Renal cortex interstitium (tissue), 11 donors: ENCODE data around the gene TPST2. TPM values are rescaled to one million over a fixed set of nuclear protein-coding genes. Genes with fewer than 3 reads are reported as not detected.
A peak's percentile ranks its signal among the peaks of the same experiment; 100 is the strongest.
"Not testable (repeated sequence)": the region's sequence is repeated elsewhere in the genome, so short reads cannot be mapped to it uniquely, and the experiment has no call there.

Source experiments
- DNase-seq, 11 donors: peaks; one replicate each; pipeline ENCODE4 v3.0.0-alpha.2; 2013; ENCODE audit warnings: low read depth in 9 of 11, low spot score in 4 of 11; ENCODE audit errors: extremely low read depth in 1 of 11
- polyA plus RNA-seq, 3 donors: library from polyadenylated mRNA; unstranded; fragments of 120-200 nt; gene quantifications; one replicate each; pipeline ENCODE4 v1.2.1, GENCODE V29; 2013; ENCODE audit not compliant: insufficient read length in 3 of 3

Gene TPST2
- polyA plus RNA-seq, 3 donors: 24.8 to 30.3 (median 27.8) TPM

DNA sequence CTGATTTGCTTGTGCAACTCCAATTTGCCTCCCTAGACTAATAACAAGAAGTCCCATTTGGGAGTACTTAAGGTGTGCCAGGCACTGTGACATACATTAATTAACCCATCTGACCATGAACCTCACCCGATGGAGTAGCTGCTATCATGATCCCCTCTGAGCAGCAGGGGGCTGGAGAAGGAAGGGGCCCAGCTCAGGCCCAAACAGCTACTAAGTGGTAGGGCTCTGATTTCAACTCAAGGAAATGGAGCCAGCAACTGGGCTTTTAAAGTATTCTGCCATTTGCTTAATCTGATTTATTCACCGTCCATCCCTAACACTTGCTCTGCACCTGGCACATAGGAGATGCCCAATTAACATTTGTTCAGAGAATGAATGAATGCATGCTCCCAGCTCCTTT, 26.7 kb upstream of the TPST2 start:
- DNase-seq: no peak

DNA sequence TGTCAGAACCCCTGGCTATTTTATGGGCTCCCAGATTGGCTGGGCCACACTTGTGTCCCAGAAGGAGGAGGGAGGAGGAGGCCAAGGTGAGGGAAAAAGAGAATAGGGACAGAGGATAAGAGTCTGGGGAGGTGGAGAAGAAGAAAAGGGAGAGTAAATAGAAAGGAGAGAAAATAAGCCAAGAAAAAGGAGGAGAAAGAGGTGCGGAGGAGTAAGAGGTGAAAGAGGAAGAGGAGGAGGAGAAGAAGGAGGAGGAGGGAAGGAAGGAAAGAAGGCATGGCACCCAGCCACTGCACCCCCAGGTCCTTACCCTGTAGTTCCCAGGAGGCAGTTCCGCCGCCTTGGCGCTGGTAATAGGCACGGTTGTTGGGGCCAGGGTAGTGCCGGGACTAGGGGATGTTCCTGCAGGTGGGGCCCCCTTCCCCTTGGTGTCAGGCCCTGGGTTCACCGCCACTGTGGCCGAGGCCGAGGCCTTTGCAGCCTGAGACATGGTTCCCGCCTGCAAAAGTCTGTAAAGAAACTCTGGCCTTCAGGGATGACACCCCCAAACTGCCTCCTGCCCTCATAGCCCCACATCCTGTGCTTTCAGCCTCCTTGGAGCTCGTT, 26.0 kb upstream of the TPST2 start:
- no peak for DNase-seq

DNA sequence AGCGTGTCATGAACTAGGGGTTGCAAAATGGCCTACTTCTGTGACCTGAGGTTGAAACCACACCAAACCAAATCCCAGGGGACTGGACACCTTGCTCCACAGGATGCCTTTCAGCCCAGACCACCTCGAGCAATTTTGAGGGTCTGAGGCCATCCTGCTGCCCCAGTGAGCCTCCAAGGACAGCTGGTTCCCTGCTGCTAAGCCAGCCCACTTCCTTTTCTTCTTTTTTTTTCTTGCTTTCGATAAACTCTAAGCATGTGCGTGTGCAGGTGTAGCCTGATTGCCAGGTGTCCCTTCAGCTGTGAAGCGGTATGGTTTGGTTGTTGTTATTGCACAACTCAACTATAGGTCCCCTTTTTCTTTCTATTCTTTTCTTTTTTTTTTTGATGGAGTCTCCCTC, 25.2 kb upstream of the TPST2 start:
- no peak for DNase-seq

DNA sequence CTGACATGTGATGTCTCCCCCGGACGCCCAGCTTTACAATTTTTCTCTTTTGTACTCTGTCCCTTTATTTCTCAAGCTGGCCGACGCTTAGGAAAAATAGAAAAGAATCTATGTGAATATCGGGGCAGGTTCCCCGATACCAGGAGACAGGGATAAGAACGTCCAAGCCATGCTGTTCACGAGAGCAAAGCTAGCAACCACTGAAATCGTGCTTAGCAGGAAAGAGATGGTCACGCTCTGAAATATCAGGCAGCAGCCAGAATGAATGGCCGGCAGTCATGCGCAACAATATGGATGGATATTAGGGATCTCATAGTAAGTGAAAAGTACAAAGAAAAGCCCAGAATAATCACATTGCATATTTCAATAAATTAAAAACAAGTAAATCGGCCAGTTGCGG, 24.4 kb upstream of the TPST2 start:
- no peak for DNase-seq

DNA sequence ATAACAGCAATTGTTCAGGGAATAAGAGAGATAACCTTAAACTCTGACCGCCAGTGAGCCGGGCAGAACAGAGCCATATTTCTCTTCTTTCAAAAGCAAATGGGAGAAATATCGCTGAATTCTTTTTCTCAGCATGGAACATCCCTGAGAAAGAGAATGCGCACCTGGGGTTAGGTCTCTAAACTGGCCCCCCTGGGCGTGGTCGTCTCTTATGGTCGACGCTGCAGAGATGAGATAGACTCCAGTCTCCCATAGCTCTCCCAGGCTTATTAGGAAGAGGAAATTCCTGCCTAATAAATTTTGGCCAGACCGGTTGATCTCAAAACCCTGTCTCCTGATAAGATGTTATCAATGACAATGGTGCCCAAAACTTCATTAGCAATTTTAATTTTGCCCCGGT, 23.8 kb upstream of the TPST2 start:
- not testable (repeated sequence) for DNase-seq

DNA sequence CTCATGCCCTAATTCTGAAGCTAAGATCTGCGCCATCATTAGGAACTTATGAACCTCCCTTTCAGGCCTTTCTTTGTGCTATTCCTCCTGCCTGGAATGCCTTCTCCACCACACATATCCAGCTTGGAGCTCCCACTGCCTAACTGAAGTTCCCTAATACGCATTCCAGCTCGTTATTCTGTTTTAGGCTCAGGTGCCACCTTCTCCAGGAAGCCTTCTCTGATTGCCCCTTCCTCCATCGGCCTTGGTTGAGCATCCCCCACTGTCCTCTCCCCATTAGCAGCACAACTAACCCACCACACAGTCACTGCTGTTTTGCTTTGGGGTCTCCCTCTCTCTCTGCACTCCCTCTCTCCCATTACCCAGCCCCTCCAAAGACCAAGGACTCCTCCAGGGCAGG, 22.7 kb upstream of the TPST2 start:
- no peak for DNase-seq

DNA sequence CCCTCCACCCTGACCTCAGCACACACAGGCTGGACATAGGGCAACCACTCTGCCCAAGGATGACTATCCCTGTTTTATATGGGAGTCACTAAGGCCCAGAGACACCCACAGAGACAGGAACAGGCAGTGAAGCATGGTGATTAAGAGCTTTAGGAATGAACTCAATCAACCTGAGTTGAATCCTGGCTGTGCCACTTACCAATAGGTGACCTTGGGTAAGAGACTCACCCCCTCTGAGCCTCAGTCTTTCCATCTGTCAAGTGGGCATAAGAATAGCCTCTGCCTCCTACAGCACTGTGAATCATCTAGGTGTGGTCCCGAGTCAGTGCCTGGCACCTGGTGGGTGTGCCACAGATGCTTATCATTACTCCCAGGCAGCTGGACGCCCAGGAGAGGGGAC, 21.1 kb upstream of the TPST2 start:
- no peak for DNase-seq

DNA sequence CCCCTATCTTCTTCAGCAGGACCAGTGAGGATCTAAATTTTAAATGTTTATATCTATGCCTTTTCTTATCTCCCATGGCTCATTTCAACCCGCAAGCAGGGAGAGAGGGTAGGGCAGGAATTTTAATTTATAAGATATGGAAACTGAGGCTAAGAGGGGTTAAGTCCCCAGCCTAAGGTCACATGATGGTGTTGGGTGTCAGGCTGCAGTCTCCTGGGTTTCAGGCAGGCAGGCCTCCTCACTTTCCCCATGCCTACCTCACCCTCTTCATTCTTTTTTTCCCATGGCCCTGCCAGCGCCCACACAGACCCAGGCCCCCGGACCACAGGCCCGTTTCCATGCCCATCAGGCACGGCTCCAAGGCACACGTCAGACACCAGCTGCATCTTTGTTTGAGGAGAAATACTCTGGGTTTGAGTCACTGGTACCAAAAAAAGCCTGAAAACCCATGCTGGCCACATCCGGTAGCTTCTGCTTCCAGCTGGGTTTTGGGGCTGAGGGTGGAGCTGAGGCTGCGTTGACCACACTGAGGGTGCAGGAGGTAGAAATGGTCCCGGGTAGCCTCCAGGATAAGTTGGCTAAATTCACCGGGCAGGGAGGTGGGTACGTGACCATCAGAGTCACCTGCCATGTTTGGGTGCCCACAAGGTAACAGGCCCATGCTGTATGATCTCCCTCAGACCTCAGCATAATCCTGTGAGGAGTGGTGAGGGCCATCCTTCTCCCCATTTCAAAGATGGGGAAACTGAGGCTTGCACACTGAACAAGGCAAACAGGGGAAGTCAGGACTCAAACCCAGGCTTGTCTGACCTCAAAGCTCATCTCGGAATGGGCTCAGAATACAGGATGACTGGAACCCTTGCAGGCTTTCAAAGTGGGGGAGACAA, 20.4 kb upstream of the TPST2 start:
- DNase-seq: no peak

DNA sequence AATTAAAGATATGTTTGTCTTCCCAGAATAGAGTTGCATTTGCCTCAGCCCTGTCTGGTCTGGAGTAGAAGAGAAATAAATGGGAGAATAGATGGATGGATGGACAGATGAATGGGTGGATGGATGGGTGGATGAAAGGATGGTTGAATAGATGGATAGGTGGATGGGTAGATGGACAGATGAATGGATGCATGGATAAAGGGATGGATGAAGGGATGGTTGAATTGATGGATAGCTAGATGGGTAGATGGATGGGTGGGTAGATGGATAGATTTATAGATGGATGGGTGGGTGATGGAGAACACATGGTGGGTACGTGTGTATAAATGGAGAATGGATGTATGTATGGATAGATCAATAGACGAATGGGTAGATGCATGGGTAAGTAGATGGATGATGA, 19.4 kb upstream of the TPST2 start:
- no peak for DNase-seq

DNA sequence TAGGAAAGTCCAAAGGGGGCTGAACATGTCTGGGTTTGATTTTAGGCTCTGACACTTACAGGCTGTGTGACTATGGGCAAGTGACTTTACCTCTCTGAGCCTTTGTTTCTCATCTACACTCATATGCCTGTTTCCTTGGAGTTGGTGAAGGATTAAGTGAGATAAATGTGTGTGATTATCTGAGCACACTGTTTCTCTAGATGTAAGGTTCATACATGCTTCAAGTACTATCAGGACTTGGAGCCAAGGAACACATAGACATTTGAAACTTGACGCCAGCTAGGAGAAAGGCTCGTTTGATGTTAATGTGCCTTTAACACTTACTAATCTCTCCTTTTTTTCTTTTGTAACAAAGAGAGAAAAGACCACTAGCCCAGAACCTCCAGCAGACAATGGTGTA, 18.2 kb upstream of the TPST2 start:
- DNase-seq: no peak

DNA sequence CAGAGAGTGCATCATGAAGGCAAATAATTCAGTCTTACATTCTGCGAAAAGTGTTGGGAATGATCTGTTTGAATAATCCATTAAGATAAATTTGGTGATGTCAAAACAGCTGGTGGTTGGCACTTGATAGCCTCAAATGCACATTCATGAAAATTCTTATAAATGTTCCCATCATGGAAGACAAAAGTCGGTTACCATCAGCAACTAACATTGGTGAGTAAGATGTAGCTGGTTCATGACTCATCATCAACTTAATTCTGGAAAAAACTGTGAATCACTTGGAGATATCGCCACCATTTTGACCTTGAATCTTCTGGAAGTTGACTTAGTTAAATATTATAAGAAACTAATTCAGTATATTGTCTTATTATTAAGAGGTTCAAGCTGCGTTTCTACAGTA, 16.7 kb upstream of the TPST2 start:
- DNase-seq: no peak

DNA sequence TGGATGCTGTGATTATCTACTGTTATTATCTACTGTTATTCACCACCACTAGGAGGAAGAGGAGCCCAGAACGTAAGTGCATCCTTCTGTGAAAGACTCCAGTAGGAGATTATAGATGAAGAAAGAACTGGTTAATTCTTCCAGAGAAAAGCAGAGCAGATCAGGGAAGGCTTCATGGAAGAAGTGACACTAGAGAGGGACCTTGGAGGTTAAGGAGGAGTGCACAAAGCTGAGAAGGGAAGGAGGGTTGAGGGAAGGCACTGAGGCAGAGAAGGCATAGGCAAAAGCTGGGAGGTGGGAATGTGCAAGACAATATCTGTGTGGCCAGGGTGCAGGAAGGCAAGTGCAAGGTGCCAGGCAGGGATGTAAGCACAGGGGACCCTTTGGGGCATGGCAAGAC, 14.4 kb upstream of the TPST2 start:
- DNase-seq: no peak

DNA sequence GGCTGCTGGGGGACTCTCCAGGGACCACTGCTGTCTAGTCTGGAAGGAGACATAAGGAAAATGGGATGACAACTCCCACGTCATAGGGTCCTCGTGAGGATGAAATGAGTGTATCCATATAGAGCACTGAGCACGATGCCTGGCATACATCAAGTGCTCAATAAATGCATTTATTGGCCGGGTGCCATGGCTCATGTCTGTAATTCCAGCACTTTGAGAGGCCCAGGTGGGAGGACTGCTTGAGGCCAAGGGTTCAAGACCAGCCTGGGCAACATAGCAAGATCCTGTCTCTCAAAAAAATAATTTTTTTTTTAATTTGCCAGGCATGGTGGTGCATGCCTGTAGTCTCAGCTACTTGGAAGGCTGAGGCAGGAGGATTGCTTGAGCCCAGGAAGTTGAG, 12.2 kb upstream of the TPST2 start:
- no peak for DNase-seq

DNA sequence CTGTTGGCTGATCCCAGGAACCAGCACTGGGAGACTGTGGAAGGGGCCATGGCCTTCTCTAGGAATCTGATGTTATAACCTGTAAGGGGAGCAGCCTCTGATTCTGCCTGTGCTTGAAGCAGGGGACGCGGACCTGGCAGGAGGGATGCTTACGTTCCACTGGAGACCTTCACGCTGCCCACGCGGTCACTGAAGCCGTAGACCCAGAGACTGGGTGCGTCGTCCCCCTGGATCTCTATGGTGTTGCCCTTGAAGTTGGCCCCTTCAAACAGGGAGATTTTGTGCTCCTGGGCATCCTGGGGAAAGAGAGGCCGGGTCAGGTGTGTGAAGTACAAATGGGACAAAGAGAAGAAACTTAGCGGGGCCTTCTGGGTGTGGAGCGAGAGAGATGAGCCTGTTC, 11.8 kb upstream of the TPST2 start:
- DNase-seq: no peak

DNA sequence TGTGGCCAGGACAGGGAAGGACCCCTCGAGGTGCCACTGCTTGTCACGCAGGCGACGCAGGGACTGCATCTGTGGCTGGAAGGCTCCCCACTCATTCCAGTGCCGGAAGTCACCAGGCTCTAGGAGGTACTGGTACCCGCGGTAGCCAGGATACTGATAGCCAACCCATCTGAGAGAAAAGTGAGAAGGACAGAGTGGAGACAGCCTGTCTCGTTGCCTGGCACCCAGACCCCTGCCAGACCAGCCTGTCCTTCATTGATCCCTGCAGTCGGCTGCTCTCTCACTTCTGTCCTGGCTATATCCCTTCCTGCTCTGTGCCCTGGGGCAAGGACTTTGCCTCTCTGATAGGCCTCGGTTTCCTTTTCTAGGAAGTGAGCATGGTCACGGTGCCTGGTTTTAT, 9.6 kb upstream of the TPST2 start:
- no peak for DNase-seq

DNA sequence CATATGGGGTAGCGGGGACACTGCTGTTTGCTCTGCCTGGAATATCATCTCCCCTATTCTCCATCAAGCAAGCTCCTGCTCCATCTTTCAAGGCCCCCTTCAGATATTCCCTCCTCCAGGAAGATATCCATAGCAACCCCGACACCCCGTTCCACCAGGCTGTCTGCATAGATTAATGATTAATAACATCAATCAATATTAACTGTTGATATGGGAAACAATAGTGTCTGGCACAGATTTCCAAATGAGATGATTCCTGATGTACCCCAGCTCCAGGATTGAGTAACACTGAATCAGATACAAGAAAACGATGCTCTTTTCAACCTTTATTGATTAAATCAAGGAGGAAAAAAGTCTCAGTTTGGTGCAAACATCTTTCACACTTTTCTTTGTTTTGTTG, 7.5 kb upstream of the TPST2 start:
- DNase-seq: no peak

DNA sequence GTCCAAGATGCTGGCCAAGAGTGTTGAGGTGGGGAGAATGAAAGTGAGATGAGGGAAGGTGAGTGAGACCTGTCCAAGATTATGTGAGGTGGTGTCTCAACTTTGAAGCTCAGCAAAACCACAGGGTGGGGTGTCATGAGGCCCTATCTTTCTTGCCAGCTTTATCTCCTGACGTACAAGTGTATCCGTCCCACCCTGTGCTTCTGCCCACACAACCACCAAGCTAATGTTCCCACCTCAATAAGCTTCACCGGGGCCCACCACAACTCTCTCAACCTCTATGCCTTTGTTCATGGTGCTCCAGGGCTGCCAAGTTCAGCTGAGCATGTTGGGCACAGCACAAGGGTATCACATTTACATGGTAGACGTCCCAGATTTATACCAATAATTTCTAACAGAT, 7.1 kb upstream of the TPST2 start:
- no peak for DNase-seq

DNA sequence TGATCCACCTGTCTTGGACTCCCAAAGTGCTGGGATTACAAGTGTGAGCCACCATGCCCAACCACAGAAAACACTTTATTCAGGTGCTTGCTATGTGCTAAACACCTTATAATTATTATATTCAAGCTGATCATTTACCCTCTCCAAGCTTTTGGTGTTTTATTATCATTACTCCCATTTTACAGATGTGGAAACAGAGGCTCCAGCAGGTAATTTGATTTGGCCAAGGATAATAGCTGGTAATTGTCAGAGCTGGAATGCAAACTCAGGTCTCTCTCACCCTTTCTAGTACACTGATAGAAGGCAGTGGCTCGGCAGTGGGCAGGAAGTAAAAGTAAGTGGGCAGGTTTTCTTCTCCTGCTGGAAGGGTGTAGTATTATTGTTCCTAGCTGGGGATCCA, 3.8 kb upstream of the TPST2 start:
- DNase-seq: no peak

DNA sequence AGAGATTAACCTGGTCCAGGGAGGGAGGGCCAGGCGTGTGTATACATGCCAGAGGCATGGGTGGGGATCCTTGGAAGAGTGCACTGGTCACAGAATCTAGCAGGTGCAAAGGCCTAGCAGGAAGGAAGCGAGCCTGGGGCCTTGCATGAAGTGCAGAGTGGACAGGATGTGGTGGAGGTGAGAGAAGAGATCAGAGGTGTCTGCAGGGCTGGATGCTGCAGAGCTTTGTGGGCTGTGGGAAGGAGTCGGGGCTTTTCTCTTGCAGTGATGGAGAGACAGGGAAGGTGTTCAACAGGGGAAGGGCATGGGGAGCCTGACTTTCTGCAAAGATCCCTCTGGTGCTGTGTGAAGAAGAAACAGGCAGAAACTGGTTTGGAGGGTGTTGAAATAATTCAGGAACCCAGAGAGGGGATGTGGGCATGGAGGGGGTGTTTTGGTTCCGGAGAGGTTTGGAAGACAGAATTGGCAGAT, 2.5 kb upstream of the TPST2 start:
- no peak for DNase-seq

DNA sequence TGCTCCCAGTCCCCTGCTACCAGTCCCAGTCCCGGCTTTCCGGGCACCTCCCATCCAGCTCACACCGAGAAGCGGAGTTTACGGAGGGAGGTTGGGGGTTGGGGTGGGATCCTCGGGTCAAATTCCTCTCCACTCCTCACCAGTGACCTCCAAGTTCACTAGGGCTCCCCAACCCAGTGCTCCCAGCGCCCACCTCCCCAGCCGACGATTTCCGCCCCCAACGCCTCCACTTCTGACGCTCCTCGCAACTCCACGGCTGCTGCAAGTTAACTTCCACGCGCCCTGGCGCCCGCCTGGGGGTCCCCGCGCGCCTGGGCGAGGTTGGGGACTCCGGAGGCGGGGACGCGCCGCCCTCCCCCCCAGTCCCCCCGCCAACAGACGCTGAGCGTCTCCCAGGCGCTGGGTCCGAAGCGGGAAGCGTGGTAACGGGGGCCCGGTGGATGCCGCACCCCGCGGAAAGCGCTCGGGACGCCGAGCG, 526 bp downstream of the TPST2 start:
- DNase-seq: peak in 1 of 11 donors; percentile 26
